ENCODE results near the gene AKAIN1.
A peak's percentile ranks its signal among the peaks of the same experiment; 100 is the strongest.

AKAIN1 gene

GRCh38 chr18:5197032-5197434, at the start of gene AKAIN1:
Gene AKAIN1, minus strand, starts transcription at chr18:5197257. Its CDS starts 204 bp downstream, at chr18:5197053.
- DNase-seq (ENCODE audit: low read depth in 3 of 3, low spot score in 1 of 3) = no peak

- DNase-seq (ENCODE audit: low read depth in 3 of 3, low spot score in 1 of 3) = no peak
Observed at GRCh38 chr18:5244941-5245340, 47.9 kb upstream of the AKAIN1 start.

DNA sequence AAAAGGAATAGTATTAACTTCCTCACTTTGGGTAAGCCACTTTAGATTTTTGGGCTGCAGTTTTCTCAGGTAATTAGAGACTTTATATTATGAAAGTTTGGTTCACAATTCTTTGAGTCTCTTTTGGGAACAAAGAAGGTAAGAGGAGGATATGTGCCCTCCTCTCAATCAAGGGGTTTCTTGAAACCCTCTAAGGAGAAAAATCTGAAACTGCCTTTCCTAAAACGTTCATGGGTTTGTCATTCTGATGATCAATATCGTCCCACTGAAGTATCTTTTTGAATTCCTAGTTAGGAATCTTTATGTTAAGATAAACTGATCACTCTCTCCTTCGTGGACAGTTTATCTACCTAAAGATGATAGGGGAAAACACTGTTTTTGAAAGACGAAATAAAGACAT, 42.4 kb upstream of the AKAIN1 start:
- DNase-seq (ENCODE audit: low read depth in 3 of 3, low spot score in 1 of 3) = no peak

- DNase-seq (ENCODE audit: low read depth in 3 of 3, low spot score in 1 of 3) = peak in 1 of 3 donors; percentile 23
Observed at GRCh38 chr18:5238371-5238976, 41.4 kb upstream of the AKAIN1 start.

DNA sequence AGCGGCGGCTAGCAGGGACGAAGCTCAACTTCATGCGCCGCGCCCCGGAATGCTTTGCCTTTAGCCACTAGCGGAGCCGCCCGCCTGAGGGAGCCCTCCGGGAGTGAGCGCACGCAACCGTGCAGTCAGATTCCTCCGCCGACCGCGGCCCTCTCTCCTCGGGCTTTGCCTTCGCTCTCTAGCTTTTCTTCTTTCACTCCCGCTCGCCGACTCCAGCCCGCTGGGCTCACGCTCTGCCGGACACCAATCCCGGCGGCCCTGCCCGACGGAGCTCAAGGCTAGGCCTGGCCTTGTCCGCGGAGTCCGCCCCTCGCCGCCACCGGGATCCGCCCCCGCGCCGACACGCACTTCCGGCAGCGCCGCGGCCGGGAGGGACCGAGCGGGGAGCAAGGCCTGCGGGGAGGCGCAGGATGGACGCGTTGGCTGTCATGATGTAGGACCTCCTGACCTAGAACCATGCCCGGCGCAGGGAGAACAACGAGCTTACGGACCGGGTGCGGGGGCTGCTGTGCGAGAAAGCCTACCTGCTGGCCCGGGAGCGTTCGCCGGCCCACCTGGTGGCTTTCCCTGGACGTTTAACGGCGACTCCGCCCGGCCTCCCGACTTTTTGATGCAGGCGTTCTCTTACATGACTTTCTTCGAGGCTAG, 40.8 kb upstream of the AKAIN1 start:
- DNase-seq (ENCODE audit: low read depth in 3 of 3, low spot score in 1 of 3) = peak; percentile 55 to 82 (median 69)

GRCh38 chr18:5237083-5237722, 40.1 kb upstream of the AKAIN1 start:
- DNase-seq (ENCODE audit: low read depth in 3 of 3, low spot score in 1 of 3) = peak in 1 of 3 donors; percentile 3

- DNase-seq (ENCODE audit: low read depth in 3 of 3, low spot score in 1 of 3) = no peak
Observed at GRCh38 chr18:5214583-5215351, 17.7 kb upstream of the AKAIN1 start.

- DNase-seq (ENCODE audit: low read depth in 3 of 3, low spot score in 1 of 3) = no peak
Observed at GRCh38 chr18:5207471-5208150, 10.6 kb upstream of the AKAIN1 start.

DNA sequence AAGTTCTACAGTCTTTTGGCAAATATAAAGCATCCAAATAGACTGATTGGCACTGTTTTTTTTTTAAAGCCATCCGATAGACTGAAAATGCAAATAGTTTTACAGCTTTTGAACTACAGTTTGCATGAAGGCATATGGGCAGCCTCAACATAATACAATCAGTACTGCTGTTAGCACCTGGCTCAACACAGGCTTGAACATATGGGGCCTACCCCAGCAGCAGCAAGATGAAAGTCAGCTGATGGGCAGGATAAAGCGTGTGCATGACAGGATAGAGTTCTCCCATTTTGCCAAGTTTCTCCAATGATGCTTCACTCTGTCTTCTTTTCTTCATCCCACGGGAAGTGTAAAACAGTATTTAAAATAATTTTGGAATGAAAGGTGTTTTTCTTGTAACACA, 1.3 kb upstream of the AKAIN1 start:
- no peak for DNase-seq (ENCODE audit: low read depth in 3 of 3, low spot score in 1 of 3)

- no peak for DNase-seq (ENCODE audit: low read depth in 3 of 3, low spot score in 1 of 3)
Observed at GRCh38 chr18:5197461-5197860, 404 bp upstream of the AKAIN1 start.

- no peak for DNase-seq (ENCODE audit: low read depth in 3 of 3, low spot score in 1 of 3)
Observed at GRCh38 chr18:5196253-5197031, 615 bp downstream of the AKAIN1 start.

DNA sequence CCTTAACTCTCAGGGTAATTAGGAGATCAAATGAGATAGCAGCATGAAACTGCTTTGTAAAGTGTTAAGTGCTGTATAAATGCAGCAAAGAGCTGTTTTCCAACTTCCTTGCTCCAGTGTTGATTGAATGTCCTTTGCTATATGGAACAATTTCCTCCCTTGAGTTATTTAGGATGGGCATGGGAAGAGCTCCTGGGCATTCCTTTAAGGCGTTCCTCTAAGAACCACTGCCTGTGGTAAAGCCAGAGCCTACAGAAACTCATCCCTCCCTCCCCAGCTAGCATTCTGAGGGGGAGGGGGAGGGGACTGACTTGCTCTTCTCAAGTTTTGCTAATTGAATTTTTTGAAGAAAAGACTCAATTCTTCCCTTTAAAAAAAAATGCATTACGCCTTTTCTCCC, 1.4 kb downstream of the AKAIN1 start:
- no peak for DNase-seq (ENCODE audit: low read depth in 3 of 3, low spot score in 1 of 3)

- no peak for DNase-seq (ENCODE audit: low read depth in 3 of 3, low spot score in 1 of 3)
Observed at GRCh38 chr18:5180254-5180653, 16.8 kb downstream of the AKAIN1 start.

DNA sequence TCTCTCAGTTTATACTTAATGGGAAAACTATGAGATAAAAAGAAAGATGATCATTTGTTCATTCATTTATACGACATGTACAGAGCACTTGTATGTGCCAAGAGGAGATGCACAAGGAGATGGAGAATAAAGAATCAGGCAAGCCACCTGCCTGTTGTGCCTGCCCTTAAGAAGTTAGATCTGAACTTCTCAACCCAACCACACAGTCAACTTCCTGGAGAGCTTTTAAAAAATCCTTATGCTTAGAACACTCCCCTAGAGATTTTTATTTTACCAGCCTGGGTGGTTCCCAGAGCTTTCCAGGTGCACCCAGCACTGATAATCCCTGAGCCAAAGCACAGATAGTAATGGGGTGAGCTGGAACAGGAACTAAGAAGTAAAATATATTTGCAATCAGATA, 18.5 kb downstream of the AKAIN1 start:
- DNase-seq (ENCODE audit: low read depth in 3 of 3, low spot score in 1 of 3) = no peak

GRCh38 chr18:5175378-5175777, 21.7 kb downstream of the AKAIN1 start:
- no peak for DNase-seq (ENCODE audit: low read depth in 3 of 3, low spot score in 1 of 3)

DNA sequence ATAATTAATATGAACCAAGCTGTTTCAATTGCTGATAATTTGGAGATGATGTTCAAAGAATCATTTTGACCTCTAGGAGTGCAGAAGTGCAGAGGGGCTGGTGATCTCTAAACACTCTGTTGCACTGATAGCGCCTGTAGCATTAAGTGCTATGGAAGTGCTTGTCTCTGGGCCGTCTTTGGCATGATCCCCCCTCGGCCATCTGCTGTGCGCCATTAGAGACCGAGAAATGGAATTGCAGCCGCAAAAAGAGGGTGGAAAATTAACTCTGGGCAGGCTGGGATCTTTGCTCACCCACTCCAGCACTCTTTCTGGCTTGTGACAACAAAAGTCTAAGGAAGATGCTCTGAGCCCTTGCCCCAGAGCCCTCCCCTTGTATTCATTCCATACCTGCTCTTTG, 23.4 kb downstream of the AKAIN1 start:
- no peak for DNase-seq (ENCODE audit: low read depth in 3 of 3, low spot score in 1 of 3)

- no peak for DNase-seq (ENCODE audit: low read depth in 3 of 3, low spot score in 1 of 3)
Observed at GRCh38 chr18:5173236-5173635, 23.8 kb downstream of the AKAIN1 start.

DNA sequence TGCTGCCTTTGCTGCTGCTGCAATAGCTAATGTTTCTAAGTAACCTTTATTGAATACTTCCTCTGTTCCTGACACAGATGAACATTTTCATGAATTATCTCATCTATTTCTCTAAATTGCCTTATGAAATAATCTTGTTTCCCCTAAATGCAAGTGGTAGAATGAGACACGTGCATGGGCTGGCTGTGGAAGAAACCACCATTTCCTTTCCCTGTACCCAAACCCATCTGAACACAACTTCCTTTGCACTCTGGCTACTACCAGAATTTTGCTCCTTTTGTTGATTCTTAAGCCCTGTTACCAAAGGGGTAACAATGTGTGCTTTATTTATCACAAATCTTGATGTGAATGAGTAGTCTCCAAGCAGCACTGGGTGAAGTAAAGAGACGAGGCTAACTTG, 29.2 kb downstream of the AKAIN1 start:
- DNase-seq (ENCODE audit: low read depth in 3 of 3, low spot score in 1 of 3) = no peak

GRCh38 chr18:5166606-5167280, 30.3 kb downstream of the AKAIN1 start:
- no peak for DNase-seq (ENCODE audit: low read depth in 3 of 3, low spot score in 1 of 3)

DNA sequence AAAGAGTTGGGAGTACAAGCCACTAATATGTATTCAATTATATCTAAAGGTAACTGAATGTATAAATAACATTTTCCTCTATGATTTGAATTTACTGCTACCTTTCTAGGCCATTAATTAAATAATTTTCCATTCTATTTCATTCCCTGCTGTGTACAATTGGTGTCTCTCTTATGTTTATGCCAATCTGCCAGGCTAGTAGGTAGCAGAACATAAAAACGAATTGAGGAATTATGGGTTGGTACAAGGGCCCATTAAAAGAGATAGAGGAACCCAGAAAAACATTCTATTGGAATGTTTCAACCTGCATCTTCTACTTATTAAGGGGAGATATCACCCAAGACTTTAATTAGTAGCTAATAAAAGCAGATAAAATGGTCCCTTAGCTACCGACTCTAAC, 32.2 kb downstream of the AKAIN1 start:
- no peak for DNase-seq (ENCODE audit: low read depth in 3 of 3, low spot score in 1 of 3)
